Measurements from ENCODE around the gene OMA1.

Gene OMA1

DNA sequence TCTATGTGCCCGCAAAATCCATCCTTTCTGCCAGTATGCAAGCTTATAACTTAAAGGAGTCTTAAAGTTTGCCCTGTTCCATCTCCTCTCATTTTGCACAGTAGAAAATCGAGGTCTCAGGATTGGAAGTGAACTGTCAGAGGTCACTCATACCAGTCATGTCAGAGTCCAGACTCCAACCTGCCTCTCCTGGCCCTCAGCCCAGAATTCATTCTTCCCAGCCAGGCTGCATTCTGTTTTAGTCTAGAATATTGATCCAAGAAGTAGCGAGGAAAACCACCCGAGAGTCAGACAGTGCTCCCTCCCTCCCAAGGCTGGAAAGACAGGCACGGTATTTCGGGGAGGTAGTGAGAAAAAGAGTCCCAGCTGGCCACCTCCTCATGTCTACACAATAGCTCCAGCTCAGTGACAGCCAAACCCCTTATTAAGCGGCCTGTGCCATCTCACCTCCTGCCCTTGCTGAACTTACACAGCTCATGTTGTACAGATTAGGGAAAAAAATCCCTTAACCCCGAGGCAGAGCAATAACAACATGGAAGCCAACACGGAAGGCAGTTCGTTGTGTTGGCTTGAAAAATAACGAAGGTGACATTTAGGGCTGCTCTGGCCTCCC lies 89.4 kb downstream of the OMA1 start:
- H2AFZ ChIP-seq, result no peak overlapping the region
- H3K27ac ChIP-seq, result no peak overlapping the region
- no peaks in the 10 kb centered on the region for H3K9me3 ChIP-seq (ENCODE audit: control insufficient read depth, low read length)
- H3K79me2 ChIP-seq, result no peaks in the 10 kb centered on the region
- H3K36me3 ChIP-seq (ENCODE audit: control insufficient read depth, insufficient read depth, low read length), result no peaks in the 10 kb centered on the region
- no peak overlapping the region for H3K9ac ChIP-seq
- H3K4me3 ChIP-seq (ENCODE audit: low read depth, low read length), result no peak overlapping the region
- no peaks in the 10 kb centered on the region for H3K27me3 ChIP-seq (ENCODE audit: control insufficient read depth, insufficient read depth, low read length)
- H3K4me2 ChIP-seq (ENCODE audit: low read length), result no peak overlapping the region
- TF ChIP-seq, protein P1, sequence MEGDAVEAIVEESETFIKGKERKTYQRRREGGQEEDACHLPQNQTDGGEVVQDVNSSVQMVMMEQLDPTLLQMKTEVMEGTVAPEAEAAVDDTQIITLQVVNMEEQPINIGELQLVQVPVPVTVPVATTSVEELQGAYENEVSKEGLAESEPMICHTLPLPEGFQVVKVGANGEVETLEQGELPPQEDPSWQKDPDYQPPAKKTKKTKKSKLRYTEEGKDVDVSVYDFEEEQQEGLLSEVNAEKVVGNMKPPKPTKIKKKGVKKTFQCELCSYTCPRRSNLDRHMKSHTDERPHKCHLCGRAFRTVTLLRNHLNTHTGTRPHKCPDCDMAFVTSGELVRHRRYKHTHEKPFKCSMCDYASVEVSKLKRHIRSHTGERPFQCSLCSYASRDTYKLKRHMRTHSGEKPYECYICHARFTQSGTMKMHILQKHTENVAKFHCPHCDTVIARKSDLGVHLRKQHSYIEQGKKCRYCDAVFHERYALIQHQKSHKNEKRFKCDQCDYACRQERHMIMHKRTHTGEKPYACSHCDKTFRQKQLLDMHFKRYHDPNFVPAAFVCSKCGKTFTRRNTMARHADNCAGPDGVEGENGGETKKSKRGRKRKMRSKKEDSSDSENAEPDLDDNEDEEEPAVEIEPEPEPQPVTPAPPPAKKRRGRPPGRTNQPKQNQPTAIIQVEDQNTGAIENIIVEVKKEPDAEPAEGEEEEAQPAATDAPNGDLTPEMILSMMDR (IDR thresholded peaks at IDR 0.05), result no peak
- no peaks in the 10 kb centered on the region for H3K4me1 ChIP-seq

GRCh38 chr1:58456470-58456869 lies 90.1 kb downstream of the OMA1 start:
- Histone ChIP-seq H3K9me3 (ENCODE audit: control insufficient read depth, low read length) (no peaks in the 10 kb centered on the region), H3K4me3 (ENCODE audit: low read depth, low read length) (no peak overlapping the region), H3K9ac (no peak overlapping the region), H3K79me2 (no peaks in the 10 kb centered on the region), H3K27ac (no peak overlapping the region), H2AFZ (no peak overlapping the region), H3K27me3 (ENCODE audit: control insufficient read depth, insufficient read depth, low read length) (no peaks in the 10 kb centered on the region), H3K4me2 (ENCODE audit: low read length) (no peak overlapping the region), H3K4me1 (no peaks in the 10 kb centered on the region), H3K36me3 (ENCODE audit: control insufficient read depth, insufficient read depth, low read length) (no peaks in the 10 kb centered on the region)
- TF ChIP-seq, protein P1 (IDR thresholded peaks at IDR 0.05), result no peak

- no peaks in the 10 kb centered on the region for H3K9me3 ChIP-seq (ENCODE audit: control insufficient read depth, low read length)
- H3K36me3 ChIP-seq (ENCODE audit: control insufficient read depth, insufficient read depth, low read length), result no peaks in the 10 kb centered on the region
- no peak overlapping the region for H2AFZ ChIP-seq
- no peak overlapping the region for H3K4me3 ChIP-seq (ENCODE audit: low read depth, low read length)
- H3K27ac ChIP-seq, result no peak overlapping the region
- H3K4me2 ChIP-seq (ENCODE audit: low read length), result no peak overlapping the region
- no peak overlapping the region for H3K9ac ChIP-seq
- no peaks in the 10 kb centered on the region for H3K79me2 ChIP-seq
- H3K4me1 ChIP-seq, result no peaks in the 10 kb centered on the region
- H3K27me3 ChIP-seq (ENCODE audit: control insufficient read depth, insufficient read depth, low read length), result no peaks in the 10 kb centered on the region
- TF ChIP-seq, protein P1 (IDR thresholded peaks at IDR 0.05), result no peak
These were observed 91.7 kb downstream of the OMA1 start for GRCh38 chr1:58454807-58455206.

DNA sequence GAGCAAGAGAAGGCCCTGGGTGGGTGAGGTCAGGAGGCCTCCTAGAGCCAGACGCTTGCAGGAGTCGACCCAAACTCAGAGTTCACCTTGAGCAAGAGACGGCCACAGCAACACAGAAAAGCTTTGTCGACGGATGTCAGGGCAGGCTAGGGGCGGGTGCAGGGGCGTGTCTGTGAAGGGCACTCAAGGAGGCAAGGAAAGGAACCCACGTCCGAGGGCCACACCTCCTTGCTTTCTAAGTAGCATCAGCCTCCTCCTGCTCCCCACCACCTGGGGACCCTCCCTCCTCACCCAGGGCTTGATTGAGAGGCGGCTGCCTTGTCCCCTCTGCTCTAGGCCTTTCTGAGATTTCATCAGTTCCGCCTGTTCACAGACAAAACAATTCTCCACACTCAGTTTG lies 92.1 kb downstream of the OMA1 start:
- Histone ChIP-seq H3K4me2 (ENCODE audit: low read length) (no peak overlapping the region), H2AFZ (no peak overlapping the region), H3K27me3 (ENCODE audit: control insufficient read depth, insufficient read depth, low read length) (no peaks in the 10 kb centered on the region), H3K36me3 (ENCODE audit: control insufficient read depth, insufficient read depth, low read length) (no peaks in the 10 kb centered on the region), H3K9me3 (ENCODE audit: control insufficient read depth, low read length) (no peaks in the 10 kb centered on the region), H3K79me2 (no peaks in the 10 kb centered on the region), H3K4me3 (ENCODE audit: low read depth, low read length) (no peak overlapping the region), H3K27ac (no peak overlapping the region), H3K4me1 (no peaks in the 10 kb centered on the region), H3K9ac (no peak overlapping the region)
- TF ChIP-seq, protein P1 (IDR thresholded peaks at IDR 0.05), result no peak

DNA sequence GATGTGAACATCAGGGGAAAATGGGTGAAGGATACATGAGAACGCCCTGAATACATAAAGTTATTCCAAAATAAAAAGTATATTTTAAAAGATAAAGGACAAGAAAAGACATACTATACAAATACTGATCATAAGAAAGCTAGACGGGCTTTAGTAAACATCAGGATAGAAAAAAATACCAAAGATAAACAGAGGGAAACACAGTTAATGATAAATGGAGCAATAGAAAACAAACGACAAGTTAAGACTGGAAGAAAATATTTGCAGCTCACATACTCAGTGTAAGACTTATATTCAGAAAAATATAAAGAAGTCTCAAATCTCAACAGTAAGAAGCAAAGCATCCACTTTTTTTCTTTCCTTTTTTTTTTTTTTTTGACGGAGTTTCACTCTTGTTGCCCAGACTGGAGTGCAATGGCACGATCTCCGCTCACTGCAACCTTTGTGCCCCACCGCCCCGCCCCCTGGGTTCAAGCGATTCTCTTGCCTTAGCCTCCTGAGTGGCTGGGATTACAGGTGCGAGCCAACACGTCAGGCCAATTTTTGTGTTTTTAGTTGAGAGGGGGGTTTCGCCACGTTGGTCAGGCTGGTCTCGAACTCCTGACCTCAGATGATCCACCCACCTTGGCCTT lies 94.8 kb downstream of the OMA1 start:
- no peaks in the 10 kb centered on the region for H3K9me3 ChIP-seq (ENCODE audit: control insufficient read depth, low read length)
- no peak overlapping the region for H3K4me2 ChIP-seq (ENCODE audit: low read length)
- H2AFZ ChIP-seq, result no peak overlapping the region
- TF ChIP-seq, protein P1 (IDR thresholded peaks at IDR 0.05), result no peak
- H3K4me3 ChIP-seq (ENCODE audit: low read depth, low read length), result no peak overlapping the region
- no peak overlapping the region for H3K27ac ChIP-seq
- H3K4me1 ChIP-seq, result no peaks in the 10 kb centered on the region
- H3K79me2 ChIP-seq, result no peaks in the 10 kb centered on the region
- no peaks in the 10 kb centered on the region for H3K27me3 ChIP-seq (ENCODE audit: control insufficient read depth, insufficient read depth, low read length)
- no peaks in the 10 kb centered on the region for H3K36me3 ChIP-seq (ENCODE audit: control insufficient read depth, insufficient read depth, low read length)
- no peak overlapping the region for H3K9ac ChIP-seq

All from parathyroid adenoma (tissue), 2 donors.